ENCODE data around the gene APCDD1.
"Not testable (repeated sequence)": the region's sequence is repeated elsewhere in the genome, so short reads cannot be mapped to it uniquely, and the experiment has no call there.

APCDD1 gene

DNA sequence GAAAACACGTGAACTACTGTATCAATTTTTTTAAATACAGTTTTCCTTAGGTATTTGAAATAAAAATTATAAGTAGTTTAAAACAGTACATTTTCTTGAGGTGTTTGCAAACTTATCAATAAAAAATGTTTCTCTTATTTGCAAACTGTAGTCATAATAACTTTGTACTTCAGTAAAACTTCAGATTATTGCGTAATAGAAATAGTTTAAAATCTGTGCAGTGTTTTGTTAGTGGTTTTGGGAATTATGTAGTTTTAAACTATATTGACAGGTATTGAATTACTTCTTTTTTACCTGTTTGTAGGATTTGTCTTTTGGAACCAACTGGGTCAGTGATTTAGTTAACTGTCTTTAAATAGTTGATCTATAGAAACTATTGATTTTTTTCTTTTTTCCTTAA, 78.7 kb downstream of the APCDD1 start:
- DNase-seq = no peak

DNA sequence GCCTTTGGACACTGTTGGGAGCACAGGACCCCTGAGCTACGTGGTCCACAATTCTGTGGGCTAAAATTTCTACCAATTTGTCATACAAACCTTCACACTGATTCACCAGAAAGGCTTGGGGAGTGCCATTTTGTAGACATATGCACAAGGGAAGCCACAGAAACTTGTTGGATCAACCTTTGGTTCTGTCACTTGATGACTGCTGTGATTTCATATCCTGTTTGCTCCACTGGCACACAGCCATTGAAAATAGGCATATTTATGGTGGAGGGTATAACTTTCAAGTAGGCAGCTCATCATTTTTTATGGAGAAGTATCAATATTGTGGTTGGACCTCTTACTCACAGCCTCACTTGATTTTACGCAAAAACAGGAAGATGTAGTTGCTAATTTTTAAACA, 81.8 kb downstream of the APCDD1 start:
- DNase-seq = no peak

DNA sequence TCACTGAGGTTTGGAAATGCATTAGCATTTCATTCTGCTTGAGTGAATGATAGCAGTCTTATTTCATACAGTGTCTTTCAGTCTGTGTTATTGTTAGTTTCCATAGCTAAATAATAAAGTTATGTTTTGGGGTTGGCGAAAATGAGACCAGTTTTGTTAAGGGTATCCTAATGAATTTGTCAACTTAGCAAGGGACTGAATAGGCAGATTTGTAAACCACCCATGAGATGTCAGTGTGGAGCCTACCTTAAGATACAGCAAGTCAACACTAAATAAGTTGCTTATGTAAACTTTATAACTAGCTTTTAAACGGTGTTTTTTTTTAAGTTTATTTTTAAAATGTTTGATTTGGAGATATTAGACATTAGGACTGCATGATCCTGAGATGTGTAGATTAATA, 83.3 kb downstream of the APCDD1 start:
- DNase-seq = no peak

DNA sequence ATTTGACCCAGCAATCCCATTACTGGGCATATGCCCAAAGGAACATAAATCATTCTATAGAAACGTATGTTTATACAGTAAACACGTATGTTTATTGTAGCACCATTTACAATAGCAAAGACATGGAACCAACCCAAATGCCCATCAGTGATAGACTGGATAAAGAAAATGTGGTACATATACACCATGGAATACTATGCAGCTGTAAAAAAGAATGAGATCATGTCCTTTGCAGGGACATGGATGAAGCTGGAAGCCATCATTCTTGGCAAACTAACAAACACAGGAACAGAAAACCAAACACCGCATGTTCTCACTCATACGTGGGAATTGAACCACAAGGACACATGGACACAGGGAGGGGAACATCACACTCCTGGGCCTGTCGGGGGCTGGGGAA, 84.7 kb downstream of the APCDD1 start:
- not testable (repeated sequence) for DNase-seq

Data from hematopoietic multipotent progenitor cell treated with erythropoietin and hydrocortisone succinate and interleukin-3 and kit ligand, for 8 days (in vitro differentiated cells).